CD4-positive, alpha-beta T cell treated with Interleukin-12 subunit alpha and Interleukin-12 subunit beta, for 1 hour (primary cell): ENCODE results near the gene GTF3A.
"Not testable (repeated sequence)": the region's sequence is repeated elsewhere in the genome, so short reads cannot be mapped to it uniquely, and the experiment has no call there.

Experiments
- DNase-seq: peaks from one replicate; pipeline ENCODE4 v3.0.0-alpha.2; 2020

The GTF3A gene

DNA sequence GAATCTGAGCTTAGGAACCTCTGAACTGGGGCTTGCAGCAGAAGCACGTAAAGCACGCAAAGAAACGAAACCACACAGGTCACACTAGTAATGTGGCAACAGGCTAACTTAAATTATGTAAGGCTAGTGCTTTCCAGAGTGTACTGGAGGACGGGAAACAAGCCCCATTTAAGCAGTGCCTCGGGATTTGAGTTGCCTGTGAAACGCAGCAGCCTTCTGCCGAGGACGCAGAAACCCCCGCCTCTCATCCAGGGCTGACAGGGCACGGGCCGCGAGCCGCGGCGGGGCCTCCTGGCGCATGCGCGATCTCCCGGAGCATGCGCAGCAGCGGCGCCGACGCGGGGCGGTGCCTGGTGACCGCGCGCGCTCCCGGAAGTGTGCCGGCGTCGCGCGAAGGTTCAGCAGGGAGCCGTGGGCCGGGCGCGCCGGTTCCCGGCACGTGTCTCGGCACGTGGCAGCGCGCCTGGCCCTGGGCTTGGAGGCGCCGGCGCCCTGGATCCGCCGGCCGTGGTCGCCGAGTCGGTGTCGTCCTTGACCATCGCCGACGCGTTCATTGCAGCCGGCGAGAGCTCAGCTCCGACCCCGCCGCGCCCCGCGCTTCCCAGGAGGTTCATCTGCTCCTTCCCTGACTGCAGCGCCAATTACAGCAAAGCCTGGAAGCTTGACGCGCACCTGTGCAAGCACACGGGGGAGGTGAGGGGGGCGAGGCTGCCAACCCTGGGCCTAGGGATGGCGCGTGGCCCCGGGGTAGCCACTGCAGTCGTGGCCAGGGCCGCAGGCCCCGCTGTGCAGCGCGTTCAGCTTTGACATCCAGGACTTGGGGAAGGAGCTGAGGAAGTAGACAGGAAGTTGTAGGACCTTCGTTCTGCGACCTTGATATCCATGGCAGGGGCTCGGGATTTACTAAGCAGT lies at the start of gene GTF3A:
TSS of gene GTF3A (plus strand) at position 374 of the 912 bp plus-strand sequence.
- DNase-seq = peak; percentile 91

DNA sequence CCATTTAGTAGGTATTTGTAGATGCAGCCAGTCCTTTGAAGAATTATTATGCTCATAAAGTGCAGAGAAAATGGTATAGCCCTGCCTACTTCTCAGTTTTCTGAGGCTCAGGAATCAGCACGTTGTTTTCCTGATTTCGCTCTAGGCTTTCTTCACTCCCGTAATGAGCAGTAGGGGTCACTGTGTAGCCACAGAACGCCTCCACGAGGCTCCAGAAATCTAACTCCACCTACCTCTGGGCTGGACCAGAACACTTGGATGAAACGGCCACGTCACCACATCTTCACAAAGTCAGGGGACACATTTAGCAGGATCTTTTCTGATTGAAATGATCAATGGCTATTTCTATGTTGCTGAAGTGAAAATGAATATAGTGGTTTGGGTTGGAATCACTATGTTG lies 49.8 kb upstream of the GTF3A start:
- DNase-seq = peak; percentile 62

DNA sequence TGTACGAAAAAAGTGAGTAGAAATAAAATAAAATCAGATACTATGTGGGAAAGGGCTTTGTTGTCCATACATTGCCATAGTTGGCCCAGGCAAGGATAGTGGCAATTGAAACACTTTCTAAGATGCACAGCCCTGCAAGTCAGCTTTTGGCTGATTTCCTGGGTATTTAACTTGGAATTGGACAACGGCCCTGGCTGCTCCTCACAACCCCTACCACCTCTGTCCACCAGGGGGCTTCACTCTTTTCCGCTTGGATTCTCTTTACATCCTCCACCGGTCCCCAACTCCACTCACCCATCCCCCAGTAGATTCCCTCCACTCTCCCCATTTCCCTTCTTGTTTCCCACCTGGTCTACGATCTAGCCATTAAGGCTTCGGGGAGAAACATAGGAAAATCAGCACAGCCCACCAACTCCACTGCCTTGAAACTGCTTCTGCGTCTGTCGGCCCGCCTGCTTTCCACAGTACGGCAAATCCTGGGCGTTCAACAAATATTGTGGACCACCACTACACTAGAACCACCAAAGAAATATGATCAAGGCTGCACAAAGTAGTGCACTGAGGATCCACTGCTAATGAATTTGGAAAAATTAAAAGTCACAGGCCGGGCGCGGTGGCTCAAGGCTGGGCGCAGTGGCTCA lies 48.6 kb upstream of the GTF3A start:
- peak; percentile 57 for DNase-seq

DNA sequence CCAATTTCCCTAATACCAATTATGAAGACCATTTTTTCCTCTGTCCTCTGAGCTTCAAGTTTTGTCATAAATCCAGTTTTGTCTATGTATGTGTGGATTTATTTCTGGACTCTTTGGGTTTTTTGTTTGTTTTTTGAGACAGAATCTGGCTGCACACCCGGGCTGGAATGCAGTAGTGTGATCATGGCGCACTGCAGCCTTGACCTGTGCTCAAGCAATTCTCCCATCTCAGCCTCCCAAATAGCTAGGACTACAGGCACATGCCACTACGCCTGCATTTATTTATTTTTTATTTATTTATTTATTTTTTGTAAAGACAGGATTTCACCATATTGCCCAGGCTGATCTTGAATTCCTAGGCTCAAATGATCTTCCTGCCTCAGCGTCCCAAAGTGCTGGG lies 45.3 kb upstream of the GTF3A start:
- no peak for DNase-seq

DNA sequence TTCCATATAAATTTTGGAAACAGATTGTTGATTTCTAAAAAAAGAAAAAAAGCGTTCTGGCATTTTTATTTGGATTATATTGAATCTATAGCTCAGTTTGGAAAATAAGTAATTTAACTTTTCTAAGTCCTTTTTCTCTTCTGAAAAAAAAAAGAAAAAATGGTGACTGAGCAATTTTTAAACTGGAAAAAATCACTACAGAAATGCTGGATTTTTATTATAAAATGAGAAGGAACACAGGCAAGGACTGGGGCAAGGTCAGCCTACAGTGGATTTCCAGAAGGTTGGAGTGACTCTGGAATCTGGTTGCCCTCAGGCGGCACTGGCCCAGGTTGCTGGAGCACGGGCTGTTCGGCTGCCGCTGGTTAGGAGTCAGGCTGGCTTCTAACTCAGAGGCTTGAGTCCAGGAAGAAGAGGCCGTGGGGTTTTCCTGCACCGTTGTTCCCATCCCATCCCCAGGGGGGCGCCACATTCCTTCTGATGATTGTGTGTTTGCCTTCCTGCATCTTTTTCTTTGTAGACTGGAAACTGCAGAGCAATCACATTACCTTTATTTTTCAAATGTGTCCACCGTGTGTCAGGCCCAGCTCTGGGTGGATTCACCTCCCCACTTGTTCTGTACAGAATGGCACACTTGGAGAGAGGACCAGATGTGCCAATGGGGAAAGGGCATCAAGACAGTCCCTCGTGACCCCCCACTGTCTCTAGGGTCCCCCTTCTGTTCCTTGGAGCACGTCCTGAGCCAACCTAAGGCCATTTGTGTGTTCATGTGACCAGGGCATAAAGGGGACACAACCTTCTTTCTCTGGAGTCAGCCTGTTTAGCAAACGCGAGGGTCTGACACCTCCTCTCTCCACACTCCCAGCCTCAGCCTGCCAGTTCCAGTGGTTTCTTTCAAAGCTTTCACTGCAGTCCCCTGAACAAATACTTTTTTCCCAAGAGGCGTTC lies 44.5 kb upstream of the GTF3A start:
- peak; percentile 43 for DNase-seq

DNA sequence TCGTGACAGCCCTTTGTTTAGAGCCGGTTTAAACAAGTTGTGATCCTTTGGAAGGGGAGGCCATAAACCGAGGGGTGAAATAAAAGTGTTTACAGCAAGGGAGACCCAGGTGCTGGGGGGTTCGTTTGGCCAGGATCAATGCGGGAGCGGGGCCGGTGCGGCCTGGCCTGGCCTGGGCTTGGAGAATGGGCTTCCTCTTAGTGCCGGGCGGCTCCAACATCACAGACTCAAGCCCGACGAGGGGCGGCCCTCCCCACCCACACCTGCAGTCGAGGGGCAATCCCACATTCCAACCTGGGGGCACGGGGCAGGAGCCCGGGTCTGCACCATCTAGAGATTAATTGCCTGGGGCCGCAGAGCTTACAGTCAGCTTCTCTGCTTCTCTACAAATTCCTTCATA lies 42.8 kb upstream of the GTF3A start:
- no peak for DNase-seq

DNA sequence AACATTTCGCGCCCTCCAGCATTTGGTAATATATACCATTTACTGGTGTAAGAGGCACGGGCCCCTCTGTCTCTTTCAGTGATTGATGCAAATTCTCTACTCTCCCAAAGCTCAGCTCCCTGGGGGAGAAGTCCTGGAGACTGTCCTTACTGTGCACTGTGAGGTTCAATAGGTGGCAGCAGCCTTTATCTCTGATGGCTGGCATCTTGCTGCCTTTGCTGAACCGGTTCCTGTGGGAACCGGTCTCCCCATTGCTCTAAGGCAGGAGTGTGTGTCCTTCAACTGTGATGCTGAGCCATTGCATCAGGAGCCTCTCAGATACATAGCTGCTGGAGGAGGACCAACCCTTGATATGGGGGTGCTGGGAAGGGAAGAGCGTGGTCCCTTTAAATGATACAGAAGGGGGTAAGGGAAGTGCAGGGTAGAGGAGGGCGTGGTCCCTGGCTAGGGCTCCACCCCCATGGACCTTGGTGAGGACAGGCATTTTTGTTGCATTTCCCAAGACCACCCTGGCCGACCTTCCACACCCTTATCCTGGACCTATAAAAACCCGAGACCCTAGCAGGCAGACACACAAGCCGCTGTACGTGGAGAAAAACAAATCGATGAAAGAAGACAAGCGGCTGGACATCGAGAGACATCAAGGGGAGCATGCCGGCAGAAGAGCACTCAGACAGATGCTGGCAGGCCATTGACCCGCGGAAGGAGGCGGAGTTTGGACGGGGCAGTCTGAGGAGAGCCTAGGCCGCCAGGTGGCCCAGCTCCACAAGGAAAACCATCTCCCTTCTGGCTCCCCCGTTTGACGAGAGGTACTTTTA lies 41.1 kb upstream of the GTF3A start:
- no peak for DNase-seq

DNA sequence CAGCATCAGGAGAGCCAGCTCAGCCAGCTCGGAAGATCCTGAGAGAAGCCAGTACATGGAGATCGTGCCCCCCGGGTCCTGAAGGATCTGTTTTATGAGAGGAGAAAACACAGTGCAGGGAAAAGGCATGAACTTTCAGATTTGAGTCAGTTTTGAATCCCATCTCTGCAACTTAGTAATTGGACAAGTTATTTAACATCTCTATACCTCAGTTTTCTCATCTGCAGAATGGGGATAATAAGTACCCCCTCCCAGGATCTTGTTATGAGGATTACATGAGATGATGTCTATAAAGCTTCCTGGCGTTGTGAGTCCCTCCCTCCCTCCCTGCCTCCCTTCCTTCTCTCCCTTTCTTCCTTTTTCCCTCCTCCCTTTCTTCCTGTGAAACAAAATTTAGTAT lies 40.1 kb upstream of the GTF3A start:
- DNase-seq = no peak

DNA sequence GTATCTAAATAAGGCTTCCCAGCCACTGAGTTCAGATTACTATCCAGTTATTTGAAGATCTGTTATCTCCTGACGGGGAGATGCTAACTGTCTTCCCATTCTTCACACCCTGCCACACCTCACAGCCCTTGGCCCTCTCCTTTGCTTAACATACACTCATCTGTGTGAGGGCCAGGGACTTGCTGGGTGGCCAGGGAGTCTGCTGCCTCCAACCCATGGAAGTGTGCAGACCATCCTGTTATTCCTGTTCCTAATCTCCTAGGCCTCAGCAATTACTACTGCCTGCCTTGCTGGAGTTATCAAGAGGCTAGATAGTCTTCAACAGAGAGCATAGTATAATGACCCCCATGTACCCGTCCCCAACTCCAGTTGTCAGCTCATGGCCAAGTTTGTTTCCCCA lies 36.2 kb upstream of the GTF3A start:
- no peak for DNase-seq

DNA sequence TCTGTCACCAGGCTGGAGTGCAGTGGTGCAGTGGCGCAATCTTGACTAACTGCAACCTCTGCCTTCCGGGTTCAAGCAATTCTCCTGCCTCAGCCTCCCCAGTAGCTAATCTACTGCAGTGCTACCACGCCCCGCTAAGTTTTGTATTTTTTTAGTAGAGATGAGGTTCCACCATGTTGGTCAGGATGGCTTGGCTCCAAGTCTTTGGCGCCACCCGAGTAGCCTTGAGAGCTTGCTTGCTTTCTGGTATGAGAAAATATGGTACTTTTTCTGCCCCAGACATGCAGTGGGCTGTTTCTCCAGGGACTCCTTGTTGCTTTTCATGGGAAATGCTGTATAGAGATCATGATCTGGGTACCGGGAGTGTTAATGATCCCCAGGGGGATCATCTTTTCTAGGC lies 34.5 kb upstream of the GTF3A start:
- no peak for DNase-seq

DNA sequence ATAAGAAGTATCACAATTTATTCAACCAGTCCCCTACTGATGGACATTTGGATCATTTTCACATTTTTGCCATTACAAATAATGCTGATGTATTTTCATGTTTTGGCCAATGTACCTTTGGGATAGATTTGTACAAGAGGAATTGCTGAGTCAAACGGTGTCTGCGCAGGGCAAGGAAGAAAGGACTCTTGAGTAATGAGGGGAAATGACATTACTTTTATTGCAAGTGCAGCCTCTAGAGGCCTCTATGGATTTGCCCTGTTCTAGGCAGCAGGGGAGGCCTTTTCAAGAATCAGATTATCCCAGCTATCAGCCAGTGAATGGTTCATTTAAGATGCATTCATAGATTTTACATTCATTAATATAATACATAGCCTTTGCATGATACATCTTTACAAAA lies 32.9 kb upstream of the GTF3A start:
- DNase-seq = no peak

DNA sequence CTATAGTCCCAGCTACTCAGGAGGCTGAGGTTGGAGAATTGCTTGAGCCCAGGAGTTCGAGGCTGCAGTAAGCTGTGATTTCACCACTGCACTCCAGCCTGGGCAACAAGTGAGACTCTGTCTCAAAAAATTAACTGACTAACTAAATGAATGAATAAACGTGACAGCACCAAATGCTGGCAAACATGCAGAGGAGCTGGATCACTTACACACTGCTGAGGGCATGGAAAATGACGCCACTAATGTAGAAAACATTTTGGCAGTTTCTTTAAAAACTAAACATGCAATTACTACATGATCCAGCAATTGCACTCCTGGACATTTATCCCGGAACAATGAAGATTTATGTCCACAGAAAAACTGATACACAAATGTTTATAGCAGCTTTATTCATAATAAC lies 31.3 kb upstream of the GTF3A start:
- DNase-seq = no peak

DNA sequence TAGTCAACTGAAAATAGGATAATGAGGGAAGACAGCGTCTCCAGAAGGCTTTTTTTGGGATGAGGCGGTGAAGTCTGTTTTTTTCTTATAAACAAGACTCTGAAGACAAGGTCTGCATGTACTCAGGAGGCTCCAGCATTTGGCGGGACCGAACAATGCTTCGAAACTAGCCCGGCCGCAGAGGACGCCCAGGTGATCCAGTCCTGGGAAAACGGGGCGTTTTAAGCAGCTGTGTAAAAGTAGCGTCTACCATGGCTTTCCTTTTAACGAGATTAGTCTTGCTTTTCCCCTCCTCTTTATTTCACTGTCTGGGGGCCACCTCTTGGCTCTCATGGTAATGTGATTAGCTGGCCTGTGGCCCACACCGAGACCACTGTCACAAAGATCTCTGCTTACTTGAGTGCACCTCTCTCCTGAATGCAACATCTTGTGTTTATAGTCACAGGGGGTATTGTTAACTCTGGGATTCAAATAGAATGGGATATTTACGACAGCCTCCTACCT lies 29.4 kb upstream of the GTF3A start:
- DNase-seq = no peak

DNA sequence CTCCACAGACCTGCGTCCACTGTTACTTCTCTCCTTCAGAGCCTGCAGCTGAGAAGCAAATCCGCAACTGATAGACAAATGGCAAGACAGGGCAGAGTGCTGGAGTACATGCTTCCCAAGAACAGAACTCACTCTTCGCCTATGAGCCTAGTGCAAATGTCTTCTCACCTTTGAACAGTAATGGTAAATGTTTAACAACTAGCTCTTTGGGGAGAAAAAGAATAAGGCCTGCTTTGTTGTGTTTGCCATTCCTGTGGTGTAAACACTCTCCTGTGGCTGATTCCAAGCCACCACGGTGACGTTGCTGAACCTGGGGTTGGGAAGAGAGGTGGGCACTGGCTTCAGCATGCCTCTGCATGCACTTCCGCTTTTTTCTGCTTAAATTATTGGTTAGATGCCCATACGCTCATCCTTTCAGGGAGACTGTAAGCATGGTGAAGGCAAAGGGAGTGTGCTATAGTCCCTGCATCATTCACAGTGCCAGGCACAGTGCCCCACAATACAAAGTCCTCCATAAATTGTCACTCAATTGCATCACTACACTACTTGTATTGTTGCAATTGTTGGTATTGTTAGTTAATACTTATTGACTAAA lies 28.1 kb upstream of the GTF3A start:
- no peak for DNase-seq

DNA sequence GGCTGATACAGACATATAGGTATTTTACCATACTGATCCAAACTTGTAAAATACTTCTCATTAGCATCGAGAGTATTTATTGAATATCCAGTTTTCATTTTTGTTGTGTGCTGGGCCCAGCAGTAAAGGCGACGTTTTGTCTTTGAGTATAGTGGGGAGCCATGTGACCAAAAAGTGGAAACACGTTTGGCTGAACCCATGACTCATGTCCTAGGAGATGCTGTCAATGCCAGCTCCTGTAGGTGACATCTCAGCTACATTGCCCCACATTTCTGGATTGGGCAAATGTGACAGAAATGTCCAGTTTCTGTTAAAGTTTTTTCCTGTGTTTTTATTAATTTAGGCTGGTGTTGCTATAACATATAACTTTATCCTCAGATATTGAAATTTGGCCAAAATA lies 26.1 kb upstream of the GTF3A start:
- no peak for DNase-seq

DNA sequence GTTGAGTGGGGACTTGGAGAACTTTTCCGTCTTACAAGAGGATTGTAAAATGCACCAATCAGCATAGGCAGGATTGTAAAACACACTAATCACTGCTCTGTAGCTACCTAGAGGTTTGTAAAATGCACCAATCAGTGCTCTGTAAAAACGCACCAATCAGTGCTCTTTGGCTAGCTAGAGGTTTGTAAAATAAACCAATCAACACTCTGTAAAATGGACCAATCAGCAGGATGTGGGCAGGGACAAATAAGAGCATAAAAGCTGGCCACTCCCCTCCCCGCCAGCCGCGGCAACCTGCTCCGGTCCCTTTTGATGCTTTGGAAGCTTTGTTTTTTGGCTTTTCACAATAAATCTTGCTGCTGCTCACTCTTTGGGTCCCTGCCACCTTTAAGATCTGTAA lies 24.0 kb upstream of the GTF3A start:
- DNase-seq = not testable (repeated sequence)

DNA sequence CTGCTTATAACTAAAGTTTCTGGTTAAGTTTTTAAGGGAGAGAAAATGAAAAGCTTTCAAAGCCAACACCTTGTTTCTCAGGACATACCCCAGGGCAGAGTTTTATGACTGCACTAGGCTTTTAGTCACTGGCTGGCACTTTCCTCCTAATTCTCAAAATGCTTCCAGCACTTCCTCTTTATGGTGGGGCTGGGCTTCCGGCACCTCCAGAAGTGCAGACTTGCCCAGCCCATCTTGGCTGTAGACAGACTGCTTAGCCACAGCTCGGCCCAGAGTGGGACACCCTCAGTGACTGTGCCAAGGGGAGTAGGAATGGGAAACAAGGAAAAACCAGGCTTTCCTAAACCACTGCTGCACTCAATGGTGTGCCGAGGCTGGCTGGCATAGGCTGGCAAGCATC lies 23.2 kb upstream of the GTF3A start:
- DNase-seq = no peak

DNA sequence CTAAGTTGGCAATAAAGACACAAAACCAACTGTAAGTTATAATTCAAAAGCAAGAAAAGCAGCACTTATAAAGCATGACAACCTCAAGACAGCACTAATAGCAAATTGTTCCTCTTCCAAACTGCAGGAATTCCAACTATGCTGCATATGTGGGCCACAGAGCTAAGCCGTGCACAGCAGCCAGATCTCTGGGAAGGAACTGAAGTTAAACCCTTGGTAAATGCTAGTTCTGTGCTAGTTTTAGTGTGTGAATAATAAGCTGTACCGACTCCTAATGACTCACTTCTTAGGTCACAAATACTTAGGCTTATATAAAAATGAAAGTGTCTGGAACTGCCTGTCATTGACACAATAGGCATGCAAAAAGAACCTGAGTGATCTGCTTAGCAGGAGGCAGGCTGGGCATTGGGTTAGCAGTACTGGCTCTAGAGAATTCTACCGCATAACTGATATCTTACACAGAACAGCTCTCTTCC lies 21.2 kb upstream of the GTF3A start:
- no peak for DNase-seq

DNA sequence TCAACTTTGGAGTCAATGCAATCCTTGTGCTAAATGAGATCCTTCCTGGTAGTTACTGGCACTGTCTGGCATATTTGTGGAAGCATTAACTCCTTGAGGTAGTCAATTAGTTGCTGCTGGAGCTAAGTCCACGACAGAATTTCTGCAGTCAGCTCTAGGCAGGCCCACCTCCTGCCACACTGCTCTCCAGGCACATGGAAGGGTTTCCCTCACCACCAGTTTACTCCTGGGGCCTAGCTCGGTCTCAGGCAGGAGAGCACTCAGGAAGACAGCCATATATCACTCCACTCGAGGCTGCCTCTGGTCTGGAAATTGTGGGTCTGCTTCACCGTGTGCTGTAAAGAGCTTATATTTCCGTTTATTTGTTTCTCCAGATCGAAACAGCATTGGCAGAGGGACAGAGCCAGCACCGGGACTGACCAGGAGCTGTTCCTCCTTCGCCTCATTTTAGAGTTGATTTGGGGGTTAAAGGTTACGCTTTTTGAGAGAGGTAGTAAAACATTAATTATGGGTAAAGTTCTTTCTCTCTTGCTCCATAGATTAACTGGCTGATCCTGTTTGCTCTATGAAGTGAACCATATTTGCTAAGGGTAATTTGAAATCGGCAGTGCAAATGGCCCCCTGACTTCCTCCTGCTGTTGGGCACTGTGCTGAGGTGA lies 20.6 kb upstream of the GTF3A start:
- no peak for DNase-seq

DNA sequence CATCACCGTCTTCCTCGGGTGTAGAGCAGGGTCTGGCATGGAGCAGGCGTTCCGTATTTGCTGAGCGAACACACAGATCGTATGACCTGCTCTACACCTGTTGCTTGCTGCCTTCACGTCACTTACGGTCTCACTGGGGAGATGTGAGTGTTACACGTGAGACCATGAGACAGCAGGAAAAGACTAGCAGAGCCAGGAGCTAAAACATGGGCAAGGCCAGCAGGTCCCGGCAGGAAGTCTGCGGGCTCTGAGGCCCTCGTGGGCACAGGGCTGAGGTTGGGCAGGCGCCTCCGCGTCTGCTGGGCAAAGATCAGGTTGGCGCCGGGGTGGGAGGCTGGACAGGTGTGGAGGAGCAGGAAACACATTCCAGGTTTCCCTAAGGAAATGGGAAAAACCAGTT lies 19.7 kb upstream of the GTF3A start:
- no peak for DNase-seq

DNA sequence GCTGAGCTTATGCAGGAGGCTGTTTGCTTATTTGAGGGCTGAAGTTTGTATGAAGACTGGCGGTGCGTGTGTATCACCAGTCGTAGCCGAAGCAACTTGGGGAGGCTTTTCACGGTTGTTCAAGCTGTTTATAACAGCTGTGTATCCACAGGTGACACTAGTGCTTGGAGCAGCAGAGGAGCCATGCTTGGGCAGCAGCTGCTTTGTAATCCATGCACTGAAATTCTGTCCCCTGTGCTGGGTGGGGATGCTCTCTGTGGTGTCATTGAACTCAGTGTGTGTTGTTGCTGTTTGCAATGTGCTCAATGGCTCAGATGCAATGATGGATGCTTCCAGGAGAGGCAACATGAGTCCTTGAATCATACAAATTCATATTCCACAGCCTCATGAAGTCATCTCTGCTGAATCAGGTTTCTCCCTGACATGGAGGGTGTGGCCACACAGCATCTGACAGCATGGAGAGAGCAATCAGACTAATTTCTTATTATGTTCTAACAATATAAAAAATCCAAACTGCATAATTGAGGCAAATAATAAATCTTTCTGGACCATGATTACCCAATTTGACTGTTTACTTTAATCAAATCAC lies 18.8 kb upstream of the GTF3A start:
- DNase-seq = no peak
